Measurements from ENCODE around the gene MCF2L2. TPM values are rescaled to one million over a fixed set of nuclear protein-coding genes. Genes with fewer than 3 reads are reported as not detected.

MCF2L2 gene
- polyA plus RNA-seq, 1 donor, result 2.4 TPM

GRCh38 chr3:183385698-183386613 is 42.5 kb downstream of the MCF2L2 start:
- WGBS (ENCODE audit: insufficient coverage, low lambda C conversion rate), result no CpG with 5 or more reads among the region's 11 CpGs
- H3K27ac ChIP-seq (ENCODE audit: low read length), result no peak overlapping the region
- H3K9me3 ChIP-seq (ENCODE audit: control insufficient read depth, low read depth, low read length), result no peaks in the 10 kb centered on the region
- DNase-seq, result peak; percentile 54 to 73
- H3K36me3 ChIP-seq (ENCODE audit: control insufficient read depth, insufficient read depth, low read length), result no peaks in the 10 kb centered on the region
- H3K27me3 ChIP-seq (ENCODE audit: control insufficient read depth, insufficient read depth, low read length), result no peaks in the 10 kb centered on the region
- no peak overlapping the region for H3K4me3 ChIP-seq (ENCODE audit: low read length)
- H3K4me1 ChIP-seq (ENCODE audit: control insufficient read depth, insufficient read depth, low read length), result no peaks in the 10 kb centered on the region

DNA sequence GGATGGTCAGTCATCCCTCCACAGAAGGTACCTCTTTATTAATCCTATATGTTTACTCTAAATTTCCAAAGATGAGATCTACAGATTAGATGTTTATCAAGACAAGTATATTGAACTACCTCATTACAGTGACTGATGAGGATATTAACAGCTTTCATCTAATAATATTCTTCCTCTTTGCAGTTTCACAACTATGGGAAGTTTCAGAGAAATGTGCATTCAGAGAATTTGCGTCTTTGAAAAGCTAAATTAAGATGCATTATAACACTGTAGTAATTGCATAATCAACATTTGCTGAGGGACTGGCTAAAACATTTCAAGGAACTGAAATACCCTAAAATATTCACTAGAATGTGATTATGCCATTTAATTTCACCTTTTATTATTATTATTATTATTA is 46.7 kb downstream of the MCF2L2 start:
- Histone ChIP-seq H3K27ac (ENCODE audit: low read length) (no peak overlapping the region), H3K9me3 (ENCODE audit: control insufficient read depth, low read depth, low read length) (no peaks in the 10 kb centered on the region), H3K36me3 (ENCODE audit: control insufficient read depth, insufficient read depth, low read length) (no peaks in the 10 kb centered on the region), H3K4me1 (ENCODE audit: control insufficient read depth, insufficient read depth, low read length) (peaks cover 8% of the 10 kb centered on the region), H3K4me3 (ENCODE audit: low read length) (no peak overlapping the region), H3K27me3 (ENCODE audit: control insufficient read depth, insufficient read depth, low read length) (no peaks in the 10 kb centered on the region)
- 100% methylated on average over 1 of the region's 1 CpG for WGBS (ENCODE audit: insufficient coverage, low lambda C conversion rate)
- DNase-seq, result no peak

- no peak overlapping the region for H3K4me3 ChIP-seq (ENCODE audit: low read length)
- H3K9me3 ChIP-seq (ENCODE audit: control insufficient read depth, low read depth, low read length), result no peaks in the 10 kb centered on the region
- no peaks in the 10 kb centered on the region for H3K36me3 ChIP-seq (ENCODE audit: control insufficient read depth, insufficient read depth, low read length)
- no peaks in the 10 kb centered on the region for H3K27me3 ChIP-seq (ENCODE audit: control insufficient read depth, insufficient read depth, low read length)
- 92% methylated on average over 2 of the region's 4 CpGs for WGBS (ENCODE audit: insufficient coverage, low lambda C conversion rate)
- no peak overlapping the region for H3K27ac ChIP-seq (ENCODE audit: low read length)
- no peak for DNase-seq
- H3K4me1 ChIP-seq (ENCODE audit: control insufficient read depth, insufficient read depth, low read length), result peaks cover 13% of the 10 kb centered on the region
Measured at GRCh38 chr3:183381179-183381578, 47.2 kb downstream of the MCF2L2 start.

- Histone ChIP-seq H3K36me3 (ENCODE audit: control insufficient read depth, insufficient read depth, low read length) (no peaks in the 10 kb centered on the region), H3K9me3 (ENCODE audit: control insufficient read depth, low read depth, low read length) (no peaks in the 10 kb centered on the region), H3K4me1 (ENCODE audit: control insufficient read depth, insufficient read depth, low read length) (peaks cover 13% of the 10 kb centered on the region), H3K27me3 (ENCODE audit: control insufficient read depth, insufficient read depth, low read length) (no peaks in the 10 kb centered on the region), H3K27ac (ENCODE audit: low read length) (no peak overlapping the region), H3K4me3 (ENCODE audit: low read length) (no peak overlapping the region)
- no peak for DNase-seq
- no CpG with 5 or more reads among the region's 3 CpGs for WGBS (ENCODE audit: insufficient coverage, low lambda C conversion rate)
Measured at GRCh38 chr3:183378951-183379350, 49.5 kb downstream of the MCF2L2 start.

- H3K36me3 ChIP-seq (ENCODE audit: control insufficient read depth, insufficient read depth, low read length), result no peaks in the 10 kb centered on the region
- no CpG with 5 or more reads among the region's 12 CpGs for WGBS (ENCODE audit: insufficient coverage, low lambda C conversion rate)
- H3K27me3 ChIP-seq (ENCODE audit: control insufficient read depth, insufficient read depth, low read length), result no peaks in the 10 kb centered on the region
- H3K4me1 ChIP-seq (ENCODE audit: control insufficient read depth, insufficient read depth, low read length), result peaks cover 13% of the 10 kb centered on the region
- no peak overlapping the region for H3K4me3 ChIP-seq (ENCODE audit: low read length)
- no peaks in the 10 kb centered on the region for H3K9me3 ChIP-seq (ENCODE audit: control insufficient read depth, low read depth, low read length)
- no peak for DNase-seq
- H3K27ac ChIP-seq (ENCODE audit: low read length), result no peak overlapping the region
Measured at GRCh38 chr3:183378545-183378944, 49.9 kb downstream of the MCF2L2 start.

GRCh38 chr3:183378008-183378407 is 50.4 kb downstream of the MCF2L2 start:
- H3K4me1 ChIP-seq (ENCODE audit: control insufficient read depth, insufficient read depth, low read length), result peaks cover 13% of the 10 kb centered on the region
- H3K36me3 ChIP-seq (ENCODE audit: control insufficient read depth, insufficient read depth, low read length), result no peaks in the 10 kb centered on the region
- no peak overlapping the region for H3K4me3 ChIP-seq (ENCODE audit: low read length)
- no peaks in the 10 kb centered on the region for H3K9me3 ChIP-seq (ENCODE audit: control insufficient read depth, low read depth, low read length)
- no CpG with 5 or more reads among the region's 3 CpGs for WGBS (ENCODE audit: insufficient coverage, low lambda C conversion rate)
- peak in 1 of 2 donors; percentile 31 for DNase-seq
- H3K27me3 ChIP-seq (ENCODE audit: control insufficient read depth, insufficient read depth, low read length), result no peaks in the 10 kb centered on the region
- peak overlapping the region; percentile 26 for H3K27ac ChIP-seq (ENCODE audit: low read length)

DNA sequence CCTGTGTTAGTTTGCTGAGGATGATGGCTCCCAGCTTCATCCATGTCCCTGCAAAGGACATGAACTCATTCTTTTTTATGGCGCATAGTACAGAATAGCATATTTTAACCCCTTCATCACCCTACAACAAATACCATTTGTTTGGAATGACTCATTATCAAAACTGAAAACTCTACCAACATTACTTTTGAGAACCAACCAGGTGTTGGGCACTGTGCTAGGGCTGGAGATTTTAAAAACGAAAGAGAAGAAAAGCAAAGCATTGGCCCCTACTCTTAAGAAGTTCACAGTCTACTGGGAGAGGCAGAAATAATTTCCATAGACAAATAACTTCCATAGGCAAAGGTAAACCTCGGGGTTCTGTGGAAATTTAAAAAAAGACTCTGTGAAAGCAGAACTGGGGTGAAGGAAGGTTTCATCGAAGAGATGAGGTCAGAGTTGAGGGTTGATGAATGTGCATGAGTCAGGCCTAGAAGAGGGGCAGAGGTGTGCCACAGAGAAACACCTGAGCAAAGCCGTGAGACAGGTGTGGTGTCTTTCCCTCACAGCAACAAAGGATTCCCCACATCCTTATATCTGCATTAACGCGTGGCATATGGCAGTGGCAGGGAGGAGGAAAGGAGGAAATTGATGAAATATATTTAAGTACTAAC is 51.0 kb downstream of the MCF2L2 start:
- peaks cover 13% of the 10 kb centered on the region for H3K4me1 ChIP-seq (ENCODE audit: control insufficient read depth, insufficient read depth, low read length)
- peak in 1 of 2 donors; percentile 32 for DNase-seq

GRCh38 chr3:183375787-183376186 is 52.6 kb downstream of the MCF2L2 start:
- H3K4me1 ChIP-seq (ENCODE audit: control insufficient read depth, insufficient read depth, low read length), result peaks cover 13% of the 10 kb centered on the region

More for the DNA sequence above, 51.0 kb downstream of the MCF2L2 start:
- no peak overlapping the region for H3K4me3 ChIP-seq (ENCODE audit: low read length)
- H3K9me3 ChIP-seq (ENCODE audit: control insufficient read depth, low read depth, low read length), result no peaks in the 10 kb centered on the region
- H3K27ac ChIP-seq (ENCODE audit: low read length), result peak overlapping the region; percentile 26
- H3K27me3 ChIP-seq (ENCODE audit: control insufficient read depth, insufficient read depth, low read length), result no peaks in the 10 kb centered on the region
- H3K36me3 ChIP-seq (ENCODE audit: control insufficient read depth, insufficient read depth, low read length), result no peaks in the 10 kb centered on the region
- WGBS (ENCODE audit: insufficient coverage, low lambda C conversion rate), result 77% methylated on average over 4 of the region's 7 CpGs

DNA sequence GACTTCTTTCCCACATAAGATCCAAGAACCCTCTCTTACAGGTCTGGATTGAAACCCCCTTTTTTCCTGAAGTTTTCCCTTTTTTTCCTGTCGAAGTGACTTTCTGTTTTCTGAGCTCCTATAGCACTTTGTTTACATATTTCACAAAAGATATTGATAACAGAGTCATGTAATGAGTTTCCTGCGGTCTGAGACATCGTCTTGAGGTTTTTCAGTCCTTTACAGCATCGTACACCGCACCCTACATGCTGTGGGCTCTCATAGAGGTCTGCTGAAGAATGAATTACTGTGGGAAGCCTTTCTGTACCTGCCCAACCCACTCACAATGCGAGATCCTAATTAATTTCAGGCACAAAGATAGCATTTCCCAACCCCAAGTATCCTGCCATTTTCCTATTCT is 53.1 kb downstream of the MCF2L2 start:
- H3K27ac ChIP-seq (ENCODE audit: low read length), result no peak overlapping the region
- no peak for DNase-seq
- H3K4me3 ChIP-seq (ENCODE audit: low read length), result no peak overlapping the region
- peaks cover 13% of the 10 kb centered on the region for H3K4me1 ChIP-seq (ENCODE audit: control insufficient read depth, insufficient read depth, low read length)
- no peaks in the 10 kb centered on the region for H3K9me3 ChIP-seq (ENCODE audit: control insufficient read depth, low read depth, low read length)
- WGBS (ENCODE audit: insufficient coverage, low lambda C conversion rate), result no CpG with 5 or more reads among the region's 6 CpGs
- H3K36me3 ChIP-seq (ENCODE audit: control insufficient read depth, insufficient read depth, low read length), result no peaks in the 10 kb centered on the region
- H3K27me3 ChIP-seq (ENCODE audit: control insufficient read depth, insufficient read depth, low read length), result no peaks in the 10 kb centered on the region

More at GRCh38 chr3:183375787-183376186, 52.6 kb downstream of the MCF2L2 start:
- H3K9me3 ChIP-seq (ENCODE audit: control insufficient read depth, low read depth, low read length), result no peaks in the 10 kb centered on the region
- 100% methylated on average over 1 of the region's 5 CpGs for WGBS (ENCODE audit: insufficient coverage, low lambda C conversion rate)
- H3K27me3 ChIP-seq (ENCODE audit: control insufficient read depth, insufficient read depth, low read length), result no peaks in the 10 kb centered on the region
- no peaks in the 10 kb centered on the region for H3K36me3 ChIP-seq (ENCODE audit: control insufficient read depth, insufficient read depth, low read length)
- H3K4me3 ChIP-seq (ENCODE audit: low read length), result no peak overlapping the region
- DNase-seq, result no peak
- H3K27ac ChIP-seq (ENCODE audit: low read length), result no peak overlapping the region

GRCh38 chr3:183372911-183373310 is 55.5 kb downstream of the MCF2L2 start:
- DNase-seq, result no peak
- 80% methylated on average over 2 of the region's 3 CpGs for WGBS (ENCODE audit: insufficient coverage, low lambda C conversion rate)
- no peaks in the 10 kb centered on the region for H3K9me3 ChIP-seq (ENCODE audit: control insufficient read depth, low read depth, low read length)
- H3K36me3 ChIP-seq (ENCODE audit: control insufficient read depth, insufficient read depth, low read length), result no peaks in the 10 kb centered on the region
- peaks cover 13% of the 10 kb centered on the region for H3K4me1 ChIP-seq (ENCODE audit: control insufficient read depth, insufficient read depth, low read length)
- no peak overlapping the region for H3K27ac ChIP-seq (ENCODE audit: low read length)
- H3K27me3 ChIP-seq (ENCODE audit: control insufficient read depth, insufficient read depth, low read length), result no peaks in the 10 kb centered on the region
- no peak overlapping the region for H3K4me3 ChIP-seq (ENCODE audit: low read length)
